ENCODE data around the gene CADM1. TPM values are rescaled to one million over a fixed set of nuclear protein-coding genes. Genes with fewer than 3 reads are reported as not detected.

The CADM1 gene
- under 1 TPM in 1 of 2 donors, not detected in 1; 0.18 TPM for total RNA-seq

DNA sequence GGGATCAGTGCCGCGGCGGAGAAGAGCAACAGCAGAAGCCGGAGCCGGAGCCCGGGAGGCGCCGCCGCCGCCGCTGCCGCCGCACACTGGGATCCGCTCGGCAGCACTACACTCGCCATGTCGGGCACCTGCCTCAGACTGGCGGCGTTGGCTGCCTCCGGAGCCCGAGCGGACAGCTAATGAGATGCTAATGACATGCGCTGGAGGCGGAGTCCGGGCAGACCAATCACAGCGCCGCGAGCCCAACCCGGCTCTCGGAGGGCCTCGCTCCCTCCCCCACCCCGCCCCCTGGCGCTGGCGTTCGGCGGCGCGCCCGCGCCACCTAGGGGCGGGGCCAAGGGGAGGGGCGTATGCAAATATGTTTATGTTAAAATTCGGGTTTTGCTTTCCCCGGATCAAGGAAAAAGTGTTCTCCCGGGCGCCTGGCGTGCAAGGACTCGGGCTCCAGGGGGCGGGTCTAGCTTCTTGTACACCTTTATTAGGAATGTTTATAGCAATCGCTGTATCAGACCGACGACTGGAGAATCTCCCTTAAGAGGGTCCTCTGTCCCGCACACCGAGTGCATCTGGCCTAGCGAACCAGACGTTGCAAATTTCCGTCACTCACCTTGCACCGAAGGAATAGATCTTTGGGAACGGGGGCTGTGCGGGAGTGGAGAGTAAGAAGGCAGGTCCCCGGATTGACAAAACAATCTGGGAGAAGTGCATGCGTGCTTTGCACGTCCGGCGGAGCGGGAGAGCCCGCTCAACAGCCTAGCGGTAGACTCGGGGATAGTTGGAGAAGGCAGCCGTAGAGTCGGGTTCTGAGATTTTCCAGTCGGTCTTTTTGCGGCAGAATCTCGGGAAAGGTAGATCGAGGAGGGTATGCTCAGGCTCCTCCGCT, at the start of gene CADM1:
TSS of gene CADM1 (minus strand) at position 140 of the 883 bp plus-strand sequence.
- ATAC-seq = peak; percentile 76 to 85
- peak; percentile 55 to 62 for DNase-seq (ENCODE audit: low spot score in 2 of 2)
- peaks cover 5 to 10% of the 10 kb centered on the region in 2 donors for H3K36me3 Mint-ChIP-seq
- no peaks in the 10 kb centered on the region for H3K9me3 Mint-ChIP-seq
- peak within 1 kb of the TSS in 1 of 2 donors; percentile 14 for H3K27ac Mint-ChIP-seq

DNA sequence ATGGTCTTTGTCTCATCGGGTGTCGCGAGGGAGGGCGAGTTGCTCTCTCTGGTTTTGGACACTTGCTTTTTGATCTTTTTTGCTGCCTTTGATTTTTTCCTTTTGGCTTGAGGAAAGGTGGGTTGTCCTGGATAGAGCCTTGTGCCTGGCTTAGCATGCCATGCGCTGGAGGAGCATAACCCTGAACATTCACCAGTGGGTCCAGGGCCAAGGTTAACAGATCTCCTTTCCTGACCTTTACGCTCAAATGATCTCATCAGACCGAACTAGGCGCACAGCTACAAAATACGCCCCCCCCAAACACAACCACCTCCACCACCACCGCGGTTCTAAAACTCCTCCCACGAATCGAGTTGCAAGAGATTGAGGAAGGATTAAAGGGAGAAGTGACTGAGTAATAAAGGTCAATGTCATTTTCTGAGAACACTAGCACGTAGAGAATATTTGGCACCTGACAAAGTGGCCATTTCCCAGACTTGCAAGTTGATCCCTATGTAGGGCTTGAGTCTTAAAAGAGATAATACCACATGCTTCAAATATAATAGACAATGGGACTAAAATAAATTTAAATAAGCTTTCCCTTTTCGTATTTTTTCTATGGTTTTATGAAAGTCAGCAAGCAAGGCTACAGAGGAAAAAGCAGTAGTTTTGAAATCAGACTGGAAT, 48.7 kb upstream of the CADM1 start:
- Mint-ChIP-seq H3K36me3 (no peaks in the 10 kb centered on the region), H3K27ac (no peak overlapping the region), H3K9me3 (no peaks in the 10 kb centered on the region)
- ATAC-seq (no peak), DNase-seq (ENCODE audit: low spot score in 2 of 2) (no peak)

DNA sequence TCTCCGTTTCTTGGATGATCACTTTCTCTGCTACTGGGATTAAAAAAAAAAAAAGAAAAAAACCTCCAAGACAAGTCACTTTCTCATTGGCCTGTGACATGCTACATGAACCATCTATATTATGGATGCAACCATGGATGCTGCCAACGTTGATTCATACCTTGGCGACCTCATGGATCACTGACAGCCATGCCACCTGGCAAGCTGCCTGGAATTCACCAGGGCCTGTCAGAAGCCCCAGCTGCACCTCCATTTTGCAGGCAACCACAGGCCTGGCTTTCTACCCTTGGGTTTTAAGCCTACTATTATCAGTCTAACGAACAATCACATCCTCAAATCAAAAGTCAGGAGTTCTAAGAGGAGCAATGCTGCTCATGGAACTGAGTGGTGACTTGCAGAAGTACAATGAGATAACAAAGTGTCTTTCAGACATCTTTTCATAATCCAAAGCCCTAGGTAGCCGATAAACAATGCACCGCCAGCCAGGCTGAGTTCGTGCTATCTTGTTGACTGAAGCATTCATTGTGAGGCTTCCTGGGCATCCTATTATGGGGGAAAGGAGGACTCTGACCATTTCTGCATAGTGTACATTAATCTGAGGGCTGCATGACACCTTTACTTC, 48.0 kb upstream of the CADM1 start:
- H3K27ac Mint-ChIP-seq = no peak overlapping the region
- no peaks in the 10 kb centered on the region for H3K36me3 Mint-ChIP-seq
- DNase-seq (ENCODE audit: low spot score in 2 of 2) (no peak), ATAC-seq (no peak)
- H3K9me3 Mint-ChIP-seq = no peaks in the 10 kb centered on the region

DNA sequence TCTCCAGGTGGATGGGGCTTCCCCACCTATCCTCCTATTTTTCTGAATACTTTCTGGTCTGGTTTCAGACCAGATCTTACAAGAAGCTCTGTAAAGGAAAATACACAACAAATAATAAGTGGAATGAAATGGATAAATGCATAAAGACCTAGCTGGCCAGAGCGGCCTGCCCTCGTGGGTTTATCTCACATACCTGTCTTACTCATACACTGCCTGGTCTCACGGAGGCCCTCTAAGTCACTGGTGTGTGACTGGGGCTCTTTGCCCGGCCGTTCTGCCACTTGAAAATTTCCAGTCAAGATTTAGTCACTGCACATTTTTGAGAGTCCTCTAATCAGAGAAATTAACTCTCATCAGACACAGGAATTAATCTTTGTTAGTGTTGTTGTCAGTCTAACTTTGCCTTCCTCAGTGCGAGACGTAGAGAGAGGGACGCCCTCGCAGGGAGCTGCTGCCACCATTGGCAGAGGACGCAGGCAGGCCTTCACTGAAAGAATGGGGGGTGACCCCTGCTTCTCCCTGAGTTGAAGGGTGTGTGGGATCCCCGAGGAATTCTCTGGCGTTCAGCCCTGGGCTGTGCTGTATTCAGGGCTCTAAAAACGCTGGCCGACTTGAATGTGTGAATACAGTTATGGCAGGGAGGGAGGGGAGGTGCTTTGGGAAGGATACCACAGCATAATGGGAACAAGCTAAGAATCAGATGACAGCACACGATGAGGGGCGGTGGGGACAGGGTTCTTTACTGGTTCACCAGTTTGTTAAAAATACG, 46.3 kb upstream of the CADM1 start:
- DNase-seq (ENCODE audit: low spot score in 2 of 2) (no peak), ATAC-seq (no peak)
- Mint-ChIP-seq H3K9me3 (no peaks in the 10 kb centered on the region), H3K36me3 (no peaks in the 10 kb centered on the region), H3K27ac (no peak overlapping the region)

DNA sequence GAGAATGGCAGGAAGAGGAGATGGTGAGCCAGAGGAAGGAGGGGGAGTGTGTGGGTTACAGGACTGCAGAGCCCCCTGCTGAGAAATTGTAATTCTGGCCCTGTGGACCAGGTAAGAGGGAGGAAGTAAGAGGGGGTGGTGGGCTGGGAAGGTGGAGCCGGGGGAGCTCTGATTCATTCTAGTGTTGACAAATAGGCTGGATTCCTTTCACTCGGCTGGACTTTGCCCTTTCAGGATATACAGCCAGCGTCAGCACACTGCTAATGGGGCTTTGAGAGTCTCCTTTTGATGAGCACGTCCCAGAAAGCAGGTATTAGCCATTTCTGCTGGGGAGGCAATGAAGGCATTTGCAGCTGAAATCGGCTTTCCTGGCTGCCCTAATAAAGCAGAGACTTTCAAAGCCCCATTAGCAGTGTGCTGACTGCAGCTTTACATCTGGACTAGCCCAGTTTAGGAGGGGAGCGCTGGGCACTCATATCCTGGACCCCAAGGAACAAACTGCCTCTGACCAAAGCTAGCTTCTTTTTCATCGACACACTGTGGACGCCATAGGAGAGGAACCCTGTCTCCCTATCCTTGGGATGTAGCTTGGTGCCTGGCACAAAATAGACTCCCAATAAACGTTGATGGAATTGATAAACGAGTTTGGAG, 44.8 kb upstream of the CADM1 start:
- no peaks in the 10 kb centered on the region for H3K36me3 Mint-ChIP-seq

DNA sequence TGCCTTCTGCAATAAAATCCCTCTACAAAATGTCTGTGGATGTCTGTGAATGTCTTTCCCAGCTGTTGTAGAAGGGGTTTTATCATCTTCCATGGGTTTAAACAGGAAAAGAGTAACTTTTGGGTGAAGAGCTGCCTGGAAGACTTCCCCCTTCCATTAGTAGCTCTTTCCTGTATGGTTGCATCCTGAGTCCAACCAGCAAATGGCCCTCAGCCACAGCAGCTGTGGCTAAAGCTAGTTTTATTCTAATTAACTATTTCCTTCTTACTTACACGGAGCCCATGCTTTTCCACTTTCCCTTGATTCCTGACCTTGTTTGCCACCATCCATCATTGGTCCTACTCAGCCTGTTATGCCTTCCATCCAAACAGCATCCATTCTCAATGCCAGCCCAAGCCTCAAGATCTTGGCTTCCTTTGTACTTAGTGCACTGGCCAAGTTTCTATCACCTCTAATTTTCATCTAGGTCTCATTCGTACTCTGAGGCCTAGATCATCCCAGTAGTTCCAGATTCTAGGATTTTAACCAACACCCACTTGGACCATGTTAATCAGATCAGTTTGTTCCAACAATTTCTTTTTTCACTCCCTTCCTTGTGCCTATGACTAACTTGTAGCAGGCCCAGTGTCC, 41.5 kb upstream of the CADM1 start:
- ATAC-seq = no peak
- no peaks in the 10 kb centered on the region for H3K36me3 Mint-ChIP-seq
- DNase-seq (ENCODE audit: low spot score in 2 of 2) = no peak
- no peaks in the 10 kb centered on the region for H3K9me3 Mint-ChIP-seq
- no peak overlapping the region for H3K27ac Mint-ChIP-seq

More for the DNA sequence above, 44.8 kb upstream of the CADM1 start:
- Mint-ChIP-seq H3K27ac (no peak overlapping the region), H3K9me3 (no peaks in the 10 kb centered on the region)
- DNase-seq (ENCODE audit: low spot score in 2 of 2) = no peak
- ATAC-seq = no peak

DNA sequence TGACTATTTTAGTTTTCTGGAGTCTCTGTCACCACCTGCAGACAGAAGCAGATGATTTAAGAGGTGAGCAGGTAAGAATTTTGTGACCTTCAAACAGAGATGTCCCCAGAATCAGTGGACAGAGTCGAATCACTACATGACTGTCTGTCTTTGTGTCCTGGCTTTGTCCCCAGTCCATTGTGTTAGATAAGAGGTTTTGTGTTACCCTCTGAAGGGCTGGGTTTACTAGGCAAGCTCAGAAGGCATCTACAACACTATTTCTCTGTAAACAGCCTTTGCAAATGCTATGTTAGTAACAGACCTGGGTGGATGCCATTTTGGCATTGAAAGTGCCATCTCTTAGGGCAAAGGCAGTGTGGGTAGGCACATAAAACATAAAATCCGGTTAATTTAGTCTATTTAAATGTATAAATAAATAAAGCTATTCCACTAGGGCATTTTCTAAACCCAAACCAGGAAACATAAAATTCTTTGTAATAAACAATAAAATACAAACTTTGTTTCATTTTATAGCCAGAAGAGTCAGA, 40.3 kb upstream of the CADM1 start:
- Mint-ChIP-seq H3K36me3 (no peaks in the 10 kb centered on the region), H3K27ac (no peak overlapping the region), H3K9me3 (no peaks in the 10 kb centered on the region)
- ATAC-seq (no peak), DNase-seq (ENCODE audit: low spot score in 2 of 2) (no peak)

DNA sequence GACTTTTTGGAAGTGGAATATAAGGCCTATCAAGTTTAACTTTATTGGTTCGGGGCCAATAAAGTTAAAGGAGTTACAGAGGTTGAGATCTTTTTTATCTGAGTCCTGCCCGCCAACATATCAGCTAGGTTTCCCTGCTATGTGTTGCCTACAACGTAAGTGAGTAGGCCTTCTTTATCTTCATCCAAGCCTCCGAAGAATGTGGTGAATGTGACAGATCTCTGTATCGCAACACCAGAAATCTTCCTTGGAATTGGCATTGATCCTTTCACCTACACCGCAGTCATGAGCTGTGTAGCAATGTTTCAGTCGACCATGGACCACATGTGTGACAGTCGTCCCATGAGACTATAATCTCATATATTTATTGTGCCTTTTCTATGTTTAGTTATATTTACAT, 37.3 kb upstream of the CADM1 start:
- DNase-seq (ENCODE audit: low spot score in 2 of 2) (no peak), ATAC-seq (no peak)
- Mint-ChIP-seq H3K9me3 (no peaks in the 10 kb centered on the region), H3K36me3 (no peaks in the 10 kb centered on the region), H3K27ac (no peak overlapping the region)

DNA sequence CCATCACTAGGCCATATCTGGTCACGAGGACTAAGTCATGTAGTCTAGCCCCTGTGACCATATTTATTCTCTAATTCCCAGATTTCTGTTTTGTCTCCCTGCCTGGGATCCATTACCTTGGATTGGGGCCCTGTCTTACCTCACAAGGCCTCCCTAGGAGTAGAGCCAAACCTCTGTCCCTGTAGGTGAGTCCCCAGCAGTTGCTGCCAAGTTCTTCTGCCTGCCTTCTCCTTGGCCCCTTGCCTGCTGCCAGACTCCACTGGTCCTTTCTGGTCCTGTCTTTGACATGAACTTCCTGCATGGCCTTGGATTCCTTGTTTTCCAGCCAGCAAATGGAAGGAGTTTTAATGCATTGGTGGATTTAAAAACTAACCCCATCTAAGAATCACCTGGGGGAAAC, 35.6 kb upstream of the CADM1 start:
- H3K27ac Mint-ChIP-seq = no peak overlapping the region

DNA sequence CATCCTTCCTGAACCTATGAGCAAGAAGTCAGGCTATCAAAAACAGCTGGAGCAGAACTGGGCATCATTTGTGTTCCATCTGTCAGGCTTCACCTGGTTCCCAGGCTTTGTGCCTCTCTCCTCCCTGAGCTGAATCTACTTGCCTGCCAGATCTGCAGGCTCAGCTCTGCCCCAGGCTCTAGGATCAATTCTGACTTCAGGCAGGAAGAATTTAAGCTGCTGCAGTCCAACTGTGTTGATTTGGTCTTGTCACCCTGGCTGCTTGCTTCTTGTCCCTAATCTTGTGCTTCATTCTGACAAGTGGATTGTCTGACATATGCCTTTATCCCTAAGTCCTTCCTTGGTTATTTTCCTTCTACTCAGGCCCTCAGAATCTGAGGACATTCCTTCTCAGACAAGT, 31.6 kb upstream of the CADM1 start:
- DNase-seq (ENCODE audit: low spot score in 2 of 2) (no peak), ATAC-seq (no peak)
- Mint-ChIP-seq H3K36me3 (no peaks in the 10 kb centered on the region), H3K27ac (no peak overlapping the region), H3K9me3 (no peaks in the 10 kb centered on the region)

More for the DNA sequence above, 35.6 kb upstream of the CADM1 start:
- DNase-seq (ENCODE audit: low spot score in 2 of 2) (no peak), ATAC-seq (no peak)
- no peaks in the 10 kb centered on the region for H3K9me3 Mint-ChIP-seq
- no peaks in the 10 kb centered on the region for H3K36me3 Mint-ChIP-seq

DNA sequence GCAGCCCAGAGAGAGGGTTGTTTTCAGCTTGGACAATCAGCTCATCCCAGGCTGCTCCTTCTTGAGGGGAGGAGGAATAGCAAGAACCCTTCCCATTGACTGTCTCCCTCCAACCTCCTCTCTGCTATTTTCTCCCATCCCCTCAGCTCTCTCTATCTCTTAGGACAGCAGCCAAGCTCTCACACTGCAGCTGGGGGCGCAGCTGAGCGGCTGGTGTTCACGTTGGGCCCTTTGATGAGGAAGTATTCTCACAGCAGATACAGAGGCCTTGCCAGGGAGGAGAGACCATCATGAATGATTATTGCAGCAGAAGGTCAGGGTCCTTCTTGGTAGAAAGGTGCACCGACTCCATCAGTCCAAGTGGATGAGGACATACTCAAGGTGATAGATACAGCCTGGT, 26.5 kb upstream of the CADM1 start:
- ATAC-seq (no peak), DNase-seq (ENCODE audit: low spot score in 2 of 2) (no peak)
- Mint-ChIP-seq H3K9me3 (peaks cover 0 to 4% of the 10 kb centered on the region in 2 donors), H3K27ac (no peak overlapping the region), H3K36me3 (peaks cover 0 to 6% of the 10 kb centered on the region in 2 donors)

DNA sequence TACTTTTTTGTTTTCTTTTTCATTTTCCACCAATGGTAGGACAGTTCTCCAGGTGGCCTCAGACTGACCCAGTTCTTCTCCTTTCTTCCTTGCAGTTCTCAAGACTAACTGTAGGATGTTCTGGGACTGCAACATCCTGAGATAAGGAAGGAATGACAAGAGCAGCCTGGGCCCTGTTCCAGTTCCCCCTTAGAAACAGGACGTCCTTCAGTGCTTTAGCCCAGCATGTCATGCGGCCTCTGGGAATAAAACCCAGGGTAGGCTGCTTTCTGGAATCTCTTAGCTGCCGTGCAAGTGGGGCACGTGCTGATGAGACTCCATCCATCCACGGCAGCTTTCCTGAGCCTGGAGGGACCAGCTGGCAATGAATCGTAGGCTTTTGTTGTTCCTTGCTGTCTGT, 24.0 kb upstream of the CADM1 start:
- peaks cover 0 to 6% of the 10 kb centered on the region in 2 donors for H3K36me3 Mint-ChIP-seq
- no peak for ATAC-seq

DNA sequence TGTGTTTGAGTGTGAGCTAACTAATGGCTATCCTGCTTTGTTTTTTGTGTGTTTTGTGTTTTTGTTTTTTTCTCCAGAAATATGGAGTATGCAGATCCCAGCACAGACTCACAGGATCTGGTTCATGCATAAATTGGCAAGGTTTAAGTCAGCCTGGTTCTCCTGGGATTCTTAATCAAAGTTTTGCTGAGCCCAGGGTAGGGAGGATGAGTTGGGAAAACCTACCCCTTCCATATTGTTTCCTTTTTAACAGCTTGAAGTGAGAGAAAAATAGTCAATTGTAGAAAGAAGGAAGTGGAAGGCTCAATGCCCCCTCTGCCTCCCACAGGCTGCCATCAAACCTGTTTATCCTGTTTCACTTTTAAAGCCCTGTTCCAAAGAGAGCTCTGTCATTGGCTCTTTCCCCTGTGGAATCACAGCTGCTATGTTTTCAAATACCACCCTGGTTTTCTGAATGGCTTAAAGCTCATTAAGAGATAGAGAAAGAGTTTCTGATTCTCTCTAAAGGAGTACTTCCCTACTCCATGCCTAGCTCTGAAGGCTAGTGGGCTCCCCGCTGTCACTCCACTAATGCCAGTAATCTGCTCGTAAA, 23.4 kb upstream of the CADM1 start:
- Mint-ChIP-seq H3K27ac (no peak overlapping the region), H3K9me3 (peaks cover 0 to 4% of the 10 kb centered on the region in 2 donors), H3K36me3 (peaks cover 0 to 6% of the 10 kb centered on the region in 2 donors)
- ATAC-seq (no peak), DNase-seq (ENCODE audit: low spot score in 2 of 2) (no peak)

More for the DNA sequence above, 24.0 kb upstream of the CADM1 start:
- Mint-ChIP-seq H3K9me3 (peaks cover 0 to 4% of the 10 kb centered on the region in 2 donors), H3K27ac (no peak overlapping the region)
- no peak for DNase-seq (ENCODE audit: low spot score in 2 of 2)

DNA sequence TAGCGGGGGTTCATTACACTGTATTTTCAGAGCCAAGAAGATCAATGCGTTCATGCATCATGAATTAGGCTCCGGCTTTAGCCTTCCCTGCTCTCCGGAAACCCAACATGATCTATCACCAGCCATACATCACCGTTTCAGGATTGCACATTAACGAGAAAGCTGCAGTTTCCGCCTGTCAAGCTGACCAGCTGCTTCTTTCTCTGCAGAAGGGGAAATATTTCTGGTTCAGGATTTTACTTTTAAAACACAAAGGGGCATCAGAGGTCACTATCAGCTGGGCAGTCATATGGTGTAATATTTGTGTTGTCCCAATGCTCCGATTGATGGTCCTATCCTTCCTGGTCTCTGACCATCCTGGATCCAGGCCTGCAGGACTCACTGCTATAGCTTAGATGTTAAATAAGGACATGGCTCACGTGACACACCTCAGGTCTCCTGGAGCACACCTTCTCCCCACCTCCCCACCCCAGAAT, 21.4 kb upstream of the CADM1 start:
- peaks cover 0 to 7% of the 10 kb centered on the region in 2 donors for H3K9me3 Mint-ChIP-seq
- ATAC-seq = no peak
- H3K27ac Mint-ChIP-seq = no peak overlapping the region
- no peak for DNase-seq (ENCODE audit: low spot score in 2 of 2)
- peaks cover 0 to 6% of the 10 kb centered on the region in 2 donors for H3K36me3 Mint-ChIP-seq

DNA sequence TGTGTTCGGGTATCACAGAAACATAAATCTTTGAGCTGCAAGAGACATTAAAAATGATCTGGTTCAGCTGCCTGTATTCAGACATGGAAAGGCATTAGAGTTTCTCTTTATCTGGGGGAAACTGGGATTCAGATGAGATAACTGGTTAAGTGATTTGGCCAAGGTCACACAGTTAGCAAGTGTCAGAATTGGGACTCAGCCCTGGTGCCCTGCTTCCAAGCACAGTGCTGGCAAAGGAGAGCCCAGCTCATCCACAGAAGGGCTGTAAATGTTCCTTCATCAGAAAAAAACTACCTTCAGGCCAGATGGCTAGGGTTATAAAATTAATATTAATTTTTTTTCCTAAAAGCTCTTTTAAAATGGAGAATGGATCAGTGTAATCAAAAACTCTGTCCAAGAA, 20.4 kb upstream of the CADM1 start:
- no peak for ATAC-seq
- Mint-ChIP-seq H3K9me3 (peaks cover 0 to 7% of the 10 kb centered on the region in 2 donors), H3K36me3 (peaks cover 0 to 6% of the 10 kb centered on the region in 2 donors), H3K27ac (no peak overlapping the region)
- no peak for DNase-seq (ENCODE audit: low spot score in 2 of 2)

Data from activated naive CD4-positive, alpha-beta T cell treated with anti-CD3 and anti-CD28 coated beads, Interleukin-2, amount 50 U/mL, for 72 hours (primary cell).